ENCODE results near the gene ZMYND8.

The ZMYND8 gene

GRCh38 chr20:47338131-47338628 lies 18.3 kb downstream of the ZMYND8 start:
- POLR2A ChIA-PET = interaction anchor here (0.6 to 1.2 kb wide), 2 partner anchors 18 to 265 kb away, joined by 3 to 4 read pairs; partner anchors contain the start of gene ZMYND8
- Histone ChIP-seq H3K9me3 (ENCODE audit: control insufficient read depth, insufficient read depth, low read depth, low read length) (no peaks in the 10 kb centered on the region), H3K4me1 (ENCODE audit: control insufficient read depth, insufficient read depth, low read length) (no peaks in the 10 kb centered on the region), H3K27ac (ENCODE audit: extremely low read depth, low read depth, low read length) (no peak overlapping the region), H3K4me3 (ENCODE audit: low read depth, low read length) (no peak overlapping the region), H3K36me3 (ENCODE audit: control insufficient read depth in 2 of 2, insufficient read depth in 1 of 2, low read length in 2 of 2) (peaks cover 3 to 29% of the 10 kb centered on the region in 2 experiments; a peak in 2 of 3 replicates)
- CTCF ChIA-PET = interaction anchor here (0.6 to 1.1 kb wide), 2 partner anchors 18 to 46 kb away, joined by 4 read pairs; partner anchors contain the start of gene ZMYND8
- 0 out of 2 replicates have a peak, but pooled peaks have one; percentile 30 for TF ChIP-seq ZNF18 (tag by site-specific recombination; IDR thresholded peaks at IDR 0.05)
- TF ChIP-seq ZNF449 (tag by site-specific recombination; IDR thresholded peaks at IDR 0.05) = no peak
- no peak for TF ChIP-seq ZNF324 (tag by site-specific recombination; IDR thresholded peaks at IDR 0.05)
- TF ChIP-seq CTCF (tag by site-specific recombination; IDR thresholded peaks at IDR 0.05) = no peak
- TF ChIP-seq ZSCAN30 (tag by site-specific recombination; IDR thresholded peaks at IDR 0.05) = no peak
- TF ChIP-seq HIC1 (tag by site-specific recombination; IDR thresholded peaks at IDR 0.05) = no peak
- TF ChIP-seq ZBTB11 (tag by site-specific recombination; conservative IDR thresholded peaks at IDR 0.05; ENCODE audit: low read depth) = no peak

GRCh38 chr20:47337413-47337812 lies 19.1 kb downstream of the ZMYND8 start:
- H3K9me3 ChIP-seq (ENCODE audit: control insufficient read depth, insufficient read depth, low read depth, low read length) = no peaks in the 10 kb centered on the region
- no peak overlapping the region for H3K4me3 ChIP-seq (ENCODE audit: low read depth, low read length)
- CTCF ChIA-PET = interaction anchor here (0.6 kb wide), 1 partner anchor 19 kb away, joined by 4 read pairs; the partner anchor contains the start of gene ZMYND8
- no peak overlapping the region for H3K27ac ChIP-seq (ENCODE audit: extremely low read depth, low read depth, low read length)
- POLR2A ChIA-PET = interaction anchor here (1.2 kb wide), 1 partner anchor 19 kb away, joined by 3 read pairs; the partner anchor contains the start of gene ZMYND8
- H3K36me3 ChIP-seq (ENCODE audit: control insufficient read depth in 2 of 2, insufficient read depth in 1 of 2, low read length in 2 of 2) = peaks cover 4 to 27% of the 10 kb centered on the region in 2 experiments; a peak in 2 of 3 replicates
- no peaks in the 10 kb centered on the region for H3K4me1 ChIP-seq (ENCODE audit: control insufficient read depth, insufficient read depth, low read length)
- TF ChIP-seq ZNF830 (tag by site-specific recombination; IDR thresholded peaks at IDR 0.05; ENCODE audit: low read depth) (no peak), ZNF768 (tag by site-specific recombination; IDR thresholded peaks at IDR 0.05) (no peak), EGR2 (tag by site-specific recombination; IDR thresholded peaks at IDR 0.05; ENCODE audit: low read depth) (no peak), ZNF354C (tag by site-specific recombination; IDR thresholded peaks at IDR 0.05; ENCODE audit: borderline replicate concordance, low read depth) (no peak), ZNF391 (tag by site-specific recombination; IDR thresholded peaks at IDR 0.05; ENCODE audit: borderline replicate concordance, low read depth) (no peak), ZNF791 (tag by site-specific recombination; IDR thresholded peaks at IDR 0.05) (no peak), ZNF223 (tag by site-specific recombination; IDR thresholded peaks at IDR 0.05) (no peak), ZBTB7A (tag by site-specific recombination; IDR thresholded peaks at IDR 0.05; ENCODE audit: low read depth) (no peak), ZNF544 (tag by site-specific recombination; IDR thresholded peaks at IDR 0.05) (no peak), PRDM6 (tag by site-specific recombination; IDR thresholded peaks at IDR 0.05) (no peak), ZNF837 (tag by site-specific recombination; IDR thresholded peaks at IDR 0.05) (no peak), ZNF175 (tag by site-specific recombination; IDR thresholded peaks at IDR 0.05) (no peak), ZNF394 (tag by site-specific recombination; IDR thresholded peaks at IDR 0.05; ENCODE audit: borderline replicate concordance) (no peak), MEIS1 (CRISPR knock-in tag; IDR thresholded peaks at IDR 0.05; ENCODE audit: borderline replicate concordance) (no peak), ZFP3 (tag by site-specific recombination; IDR thresholded peaks at IDR 0.05; ENCODE audit: low read depth) (no peak)

Measured in HEK293 (cell line).